Osteoblast (primary cell): ENCODE results near the gene DIP2B. TPM values are rescaled to one million over a fixed set of nuclear protein-coding genes. Genes with fewer than 3 reads are reported as not detected.

ENCODE experiments used
- DNase-seq: peaks from one replicate; pipeline ENCODE4 v3.0.0; 2011; ENCODE audit warnings: low spot score, mixed read lengths; ENCODE audit not compliant: insufficient read length; ENCODE audit errors: missing footprints
- H2AFZ ChIP-seq: 2 replicates; pipeline ENCODE4 v1.6.0; 2011; ENCODE audit warnings: mild to moderate bottlenecking, low read length
- H3K27ac ChIP-seq: 2 replicates; pipeline ENCODE4 v1.5.1; 2011; ENCODE audit warnings: mild to moderate bottlenecking, low read depth, low read length, moderate library complexity
- H3K27me3 ChIP-seq: 2 replicates; pipeline ENCODE4 v1.6.0; 2012; ENCODE audit warnings: mild to moderate bottlenecking, control low read depth, inconsistent platforms, low read length, moderate library complexity; ENCODE audit not compliant: insufficient read depth
- H3K36me3 ChIP-seq: 2 replicates; pipeline ENCODE4 v1.5.1; 2011; ENCODE audit warnings: mild to moderate bottlenecking, low read length, control low read depth, moderate library complexity; ENCODE audit not compliant: insufficient read depth
- H3K4me1 ChIP-seq: 2 replicates; pipeline ENCODE4 v1.5.1; 2011; ENCODE audit warnings: mild to moderate bottlenecking, low read length, control low read depth, moderate library complexity; ENCODE audit not compliant: insufficient read depth
- H3K4me2 ChIP-seq: 2 replicates; pipeline ENCODE4 v1.6.0; 2011; ENCODE audit warnings: mild to moderate bottlenecking, low read length; ENCODE audit not compliant: insufficient read depth
- H3K4me3 ChIP-seq: fragments of 200-600 bp; sonication (generic); 3 replicates; pipeline ENCODE4 v1.5.1; 2012; ENCODE audit warnings: mild to moderate bottlenecking, low read length, inconsistent platforms; ENCODE audit not compliant: insufficient read depth
- H3K79me2 ChIP-seq: 2 replicates; pipeline ENCODE4 v1.6.0; 2012; ENCODE audit warnings: mild to moderate bottlenecking, low read length, control low read depth, inconsistent platforms; ENCODE audit not compliant: insufficient read depth
- H3K9me3 ChIP-seq: 2 replicates; pipeline ENCODE4 v1.5.1; 2011; ENCODE audit warnings: low read depth, low read length, control low read depth
- H4K20me1 ChIP-seq: 2 replicates; pipeline ENCODE4 v1.6.0; 2012; ENCODE audit warnings: mild to moderate bottlenecking, low read length, control low read depth; ENCODE audit not compliant: insufficient read depth
- CTCF ChIP-seq: IDR thresholded peaks from 2 replicates; pipeline ENCODE4 v1.5.1; 2011; ENCODE audit warnings: mild to moderate bottlenecking, low read depth, low read length, moderate library complexity; ENCODE audit errors: extremely low read depth
- total RNA-seq: library from RNA; depleted of rRNA; stranded (reverse); fragments of >200 nt; gene quantifications from 2 replicates; pipeline ENCODE4 v1.2.3, GENCODE V29; 2012

Gene DIP2B
- total RNA-seq, 1 donor: 28.2 TPM

DNA sequence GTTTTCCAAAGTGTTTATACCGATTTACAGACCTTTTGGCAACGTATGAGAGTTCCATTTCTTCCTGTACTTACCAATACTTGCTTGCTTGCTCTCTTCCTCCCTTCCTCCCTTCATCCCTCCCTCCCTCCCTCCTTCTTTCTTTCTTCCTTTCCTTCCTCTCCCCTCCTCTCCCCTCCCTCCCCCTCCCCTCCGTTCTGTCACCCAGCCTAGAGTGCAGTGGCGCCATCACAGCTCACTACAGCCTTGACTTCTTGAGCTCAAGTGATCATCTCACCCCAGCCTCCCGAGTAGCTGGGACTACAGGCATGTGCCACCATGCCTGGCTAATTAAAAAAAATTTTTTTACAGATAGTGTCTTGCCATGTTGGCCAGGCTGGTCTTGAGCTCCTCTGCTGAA lies 40.4 kb downstream of the DIP2B start:
- Histone ChIP-seq H2AFZ (no peak overlapping the region), H3K27me3 (no peaks in the 10 kb centered on the region), H4K20me1 (peaks cover 8% of the 10 kb centered on the region), H3K79me2 (peaks cover 42% of the 10 kb centered on the region), H3K4me2 (no peak overlapping the region), H3K9me3 (no peaks in the 10 kb centered on the region), H3K36me3 (no peaks in the 10 kb centered on the region), H3K27ac (peak overlapping the region; percentile 12), H3K4me1 (peaks cover 22% of the 10 kb centered on the region), H3K4me3 (no peak overlapping the region)
- no peak for TF ChIP-seq CTCF
- no peak for DNase-seq

- Histone ChIP-seq H3K27me3 (no peaks in the 10 kb centered on the region), H3K4me1 (peaks cover 22% of the 10 kb centered on the region), H3K36me3 (no peaks in the 10 kb centered on the region), H3K4me2 (peak overlapping the region; percentile 23), H3K79me2 (peaks cover 42% of the 10 kb centered on the region), H3K27ac (peak overlapping the region; percentile 12), H3K9me3 (no peaks in the 10 kb centered on the region), H4K20me1 (peaks cover 10% of the 10 kb centered on the region), H2AFZ (no peak overlapping the region), H3K4me3 (no peak overlapping the region)
- DNase-seq: no peak
- TF ChIP-seq CTCF: no peak
Measured at GRCh38 chr12:50545786-50546185, 41.0 kb downstream of the DIP2B start.

DNA sequence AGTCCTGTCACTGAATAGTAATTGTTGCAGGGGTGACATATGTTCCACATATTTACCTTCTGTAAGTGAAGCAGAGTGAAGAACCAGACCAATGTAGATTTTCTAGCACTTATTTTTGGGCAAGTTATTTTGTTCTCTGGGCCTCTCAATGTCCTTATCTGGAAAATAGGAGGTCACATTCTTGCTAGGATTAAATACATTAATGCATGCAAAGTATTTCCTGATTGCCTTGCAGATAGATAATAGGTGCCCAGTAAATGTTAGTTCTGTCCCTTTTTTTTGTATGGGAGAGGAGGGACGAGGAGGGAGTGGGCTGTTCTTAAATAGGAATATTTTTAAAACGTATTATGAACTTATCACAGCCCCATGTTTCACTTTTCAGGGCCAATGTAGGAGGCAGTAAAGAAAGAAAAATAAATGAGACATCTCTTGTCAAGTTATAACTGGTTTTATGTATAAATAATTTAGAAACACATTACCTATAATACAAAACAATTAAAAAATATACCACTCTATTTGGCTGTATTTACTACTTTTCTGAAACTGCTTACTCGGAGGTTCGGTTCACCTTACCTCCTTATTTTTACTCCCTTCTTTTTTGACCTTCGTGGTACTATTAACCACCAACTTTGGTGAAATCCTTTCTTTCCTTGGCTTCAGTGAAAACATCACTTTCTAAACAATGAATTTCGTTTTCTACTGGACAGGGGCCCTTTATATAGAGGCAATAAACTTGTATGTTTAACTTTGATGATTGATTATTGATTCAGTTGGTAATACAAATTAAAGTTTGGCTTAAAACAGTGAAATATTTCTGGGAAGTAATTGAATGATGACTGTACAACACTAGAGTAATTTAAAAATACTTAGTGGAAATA lies 41.9 kb downstream of the DIP2B start:
- peaks cover 22% of the 10 kb centered on the region for H3K4me1 ChIP-seq
- no peak overlapping the region for H2AFZ ChIP-seq
- H3K4me2 ChIP-seq: peak overlapping the region; percentile 23
- H4K20me1 ChIP-seq: peaks cover 10% of the 10 kb centered on the region
- peaks cover 44% of the 10 kb centered on the region for H3K79me2 ChIP-seq
- no peak overlapping the region for H3K4me3 ChIP-seq
- H3K9me3 ChIP-seq: no peaks in the 10 kb centered on the region
- TF ChIP-seq CTCF: no peak
- DNase-seq: no peak
- H3K27me3 ChIP-seq: no peaks in the 10 kb centered on the region
- peak overlapping the region; percentile 8 for H3K27ac ChIP-seq
- H3K36me3 ChIP-seq: no peaks in the 10 kb centered on the region

GRCh38 chr12:50547742-50548141 lies 43.0 kb downstream of the DIP2B start:
- no peaks in the 10 kb centered on the region for H3K36me3 ChIP-seq
- H2AFZ ChIP-seq: no peak overlapping the region
- H3K27me3 ChIP-seq: no peaks in the 10 kb centered on the region
- no peak for DNase-seq
- H3K4me3 ChIP-seq: no peak overlapping the region
- no peak overlapping the region for H3K4me2 ChIP-seq
- H3K9me3 ChIP-seq: no peaks in the 10 kb centered on the region
- TF ChIP-seq CTCF: no peak
- H3K27ac ChIP-seq: no peak overlapping the region
- H4K20me1 ChIP-seq: peaks cover 12% of the 10 kb centered on the region
- H3K79me2 ChIP-seq: peaks cover 45% of the 10 kb centered on the region
- peaks cover 16% of the 10 kb centered on the region for H3K4me1 ChIP-seq
